HG03108 (cell line): ENCODE measurements around the gene TNS1.

Source experiments
- ATAC-seq: cut with Tn5 transposase; IDR thresholded peaks from one replicate; pipeline ENCODE4 v1.9.1; 2021; ENCODE audit warnings: moderate library complexity; ENCODE audit not compliant: unreplicated experiment

Gene TNS1

GRCh38 chr2:217853961-217854360 lies 148.8 kb downstream of the TNS1 start:
- ATAC-seq, result no peak

DNA sequence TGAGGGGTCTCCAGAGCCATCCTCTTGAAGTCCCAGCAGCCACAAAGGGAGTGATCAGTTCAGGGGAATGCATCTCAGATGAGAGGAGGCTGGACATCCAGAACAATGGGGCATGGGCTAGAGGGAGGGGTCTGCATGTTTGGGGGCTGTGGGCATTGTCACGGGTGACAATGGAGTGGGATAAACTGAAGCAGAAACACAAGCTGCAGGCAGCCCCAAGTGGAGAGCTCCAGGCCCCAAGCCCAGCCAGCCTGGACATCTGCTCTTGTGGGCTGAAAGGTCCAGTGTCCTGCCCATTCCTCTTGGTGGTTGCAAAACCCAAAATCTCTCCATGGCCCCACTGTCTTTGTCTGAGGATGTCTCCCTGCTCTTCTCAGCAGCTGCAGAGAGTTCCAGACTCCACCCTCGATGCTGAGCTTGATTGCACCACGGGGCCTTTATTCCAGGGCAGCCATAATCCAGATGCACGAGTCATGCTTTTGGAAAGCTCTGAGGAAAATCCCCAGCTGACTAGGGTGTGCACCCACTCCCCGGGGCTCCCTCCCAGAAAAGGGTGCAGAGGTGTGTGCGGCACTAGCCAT lies 149.4 kb downstream of the TNS1 start:
- ATAC-seq, result no peak

- no peak for ATAC-seq
These were observed 150.1 kb downstream of the TNS1 start for GRCh38 chr2:217852555-217853211.

DNA sequence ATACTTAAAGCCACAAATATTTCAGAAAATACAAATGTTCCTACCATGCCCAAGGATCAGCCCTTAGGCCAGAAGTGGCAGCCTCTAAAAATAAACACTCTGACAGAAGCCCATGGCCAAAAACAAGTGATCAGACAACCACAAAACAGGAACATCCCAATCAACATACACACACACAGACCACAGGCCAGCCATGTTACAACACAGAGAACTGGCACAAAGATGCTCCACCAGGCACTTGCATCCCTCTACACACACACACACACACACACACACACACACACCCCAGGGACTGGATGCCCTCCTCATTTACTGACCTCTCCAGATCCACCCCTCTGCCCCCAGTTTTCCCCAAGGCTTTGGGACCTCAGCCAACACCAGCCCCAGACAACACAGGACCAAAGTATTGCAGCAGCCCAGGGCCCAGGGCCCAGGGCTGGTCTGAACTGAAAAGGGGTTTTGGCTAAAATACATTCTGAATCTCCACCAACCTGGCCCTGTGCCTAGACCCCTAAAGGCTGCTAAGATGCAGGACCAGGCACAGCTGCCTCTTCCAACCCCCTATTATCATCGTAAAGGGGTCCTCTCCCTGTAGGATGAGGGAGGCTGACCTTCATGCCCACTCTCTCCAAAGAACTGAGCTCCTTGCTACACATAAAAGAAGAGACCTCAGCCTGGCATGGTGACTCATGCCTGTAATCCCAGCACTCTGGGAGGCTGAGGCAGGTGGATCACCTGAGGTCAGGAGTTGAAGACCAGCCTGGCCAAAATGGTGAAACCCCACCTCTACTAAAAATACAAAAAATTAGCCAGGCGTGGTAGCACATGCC lies 151.4 kb downstream of the TNS1 start:
- no peak for ATAC-seq

DNA sequence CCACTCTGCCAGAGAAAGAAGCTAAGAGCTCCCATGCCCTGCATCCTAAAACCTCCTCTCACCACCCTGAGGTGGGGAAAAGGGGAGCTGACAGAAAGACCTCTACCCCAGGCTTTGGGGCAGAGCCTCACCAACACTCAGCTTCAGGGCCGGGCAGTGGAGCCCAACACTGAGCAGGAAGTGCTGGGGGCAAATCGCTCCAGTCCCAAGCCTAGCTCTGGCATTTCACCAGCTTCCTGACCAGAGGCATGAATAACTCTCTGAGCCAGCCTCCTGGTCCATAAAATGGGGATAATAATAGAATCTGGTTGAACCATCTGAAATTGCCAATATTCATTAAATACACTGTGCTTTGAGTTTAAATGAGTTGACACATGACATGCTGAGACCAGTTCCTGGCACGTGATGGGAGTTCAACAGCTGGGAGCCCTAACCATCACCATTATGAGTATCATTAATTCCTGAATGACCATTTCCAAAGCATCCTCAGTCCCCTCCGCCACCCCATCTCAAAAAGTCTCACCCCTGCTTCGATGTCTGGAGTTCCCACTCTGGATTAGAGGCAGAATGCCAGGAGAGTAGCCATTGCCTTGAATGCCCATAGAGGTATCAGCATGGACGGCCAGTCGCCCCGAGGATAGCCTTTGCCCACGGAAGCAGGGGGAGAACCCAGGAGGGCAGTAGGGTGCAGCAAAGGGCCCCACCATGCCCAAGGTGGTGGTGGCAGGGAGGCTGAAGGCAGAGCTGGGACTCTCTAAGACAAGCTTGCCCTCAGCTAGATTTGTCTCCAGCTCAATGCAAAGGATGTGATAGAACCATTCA lies 153.4 kb downstream of the TNS1 start:
- ATAC-seq, result no peak

DNA sequence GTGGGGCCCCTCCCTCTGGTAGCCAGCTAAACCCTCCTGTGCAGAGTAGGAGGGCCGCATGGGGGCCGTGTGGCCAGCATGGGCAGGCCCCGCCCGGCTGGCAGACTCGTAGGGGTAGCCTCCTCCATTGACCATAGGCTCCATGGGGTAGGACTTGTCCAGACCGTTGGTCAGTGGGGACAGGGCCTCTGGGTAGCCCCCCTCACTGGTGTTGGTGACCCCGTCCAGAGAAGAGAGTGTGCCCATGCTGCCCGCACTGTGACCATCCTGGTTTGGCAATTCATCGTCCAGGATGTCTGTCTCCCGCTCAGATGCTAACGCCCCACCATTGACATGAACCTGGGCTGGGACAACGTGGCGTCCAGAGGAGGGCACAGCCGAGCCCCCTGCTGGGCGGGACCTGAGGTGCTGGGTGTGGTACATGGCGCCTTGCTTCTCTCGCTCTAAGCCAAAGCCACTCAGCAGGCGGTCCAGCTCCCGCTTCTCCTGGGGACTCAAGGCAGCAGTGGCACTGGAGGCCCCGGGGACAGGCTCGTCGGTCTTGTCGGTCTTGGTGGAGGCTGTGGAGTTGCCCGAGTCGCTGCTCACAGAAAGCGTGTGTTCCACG lies 154.3 kb downstream of the TNS1 start:
- ATAC-seq, result no peak

- ATAC-seq, result no peak
These were observed 155.0 kb downstream of the TNS1 start for GRCh38 chr2:217847552-217848350.

DNA sequence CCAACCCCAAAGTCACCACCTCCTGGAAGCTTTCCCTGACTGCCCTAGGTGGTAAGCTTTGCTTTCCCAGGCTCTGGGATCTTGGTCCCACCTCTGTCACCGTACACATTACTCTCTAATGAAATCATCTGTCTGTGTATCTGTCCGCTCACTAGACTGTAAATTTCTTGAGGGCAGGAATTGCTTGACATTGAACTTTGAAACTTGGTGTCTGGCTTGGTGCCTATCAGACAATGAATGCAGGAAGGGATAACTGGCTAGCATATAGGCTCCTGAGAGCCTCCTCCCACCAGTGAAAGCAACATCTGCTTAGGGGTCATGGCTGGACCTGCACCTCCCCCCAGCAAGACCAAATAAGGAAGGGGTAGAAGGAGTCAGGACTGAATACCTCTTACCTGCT lies 155.7 kb downstream of the TNS1 start:
- no peak for ATAC-seq

- ATAC-seq, result no peak
These were observed 156.5 kb downstream of the TNS1 start for GRCh38 chr2:217846321-217846743.

GRCh38 chr2:217845301-217845700 lies 157.5 kb downstream of the TNS1 start:
- no peak for ATAC-seq

- no peak for ATAC-seq
These were observed 158.1 kb downstream of the TNS1 start for GRCh38 chr2:217844696-217845095.

DNA sequence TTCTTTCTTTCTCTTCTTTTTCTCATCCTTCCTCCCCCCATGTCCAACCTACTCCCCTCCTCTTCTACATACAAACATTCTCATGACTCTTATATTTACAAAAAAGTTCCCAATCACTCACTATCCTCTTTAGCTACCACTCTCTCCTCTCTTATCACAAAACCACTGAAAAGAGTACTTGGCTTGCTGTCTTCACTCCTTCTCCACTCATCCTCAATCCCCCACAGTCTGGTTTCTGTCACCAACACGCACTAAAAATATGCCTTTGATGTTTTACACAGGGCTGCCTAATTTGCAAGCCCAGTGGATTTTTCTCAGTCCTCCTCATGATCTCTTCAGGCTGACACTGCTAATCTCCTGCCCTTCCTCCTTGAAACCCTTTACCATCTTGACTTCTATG lies 159.5 kb downstream of the TNS1 start:
- ATAC-seq, result no peak

DNA sequence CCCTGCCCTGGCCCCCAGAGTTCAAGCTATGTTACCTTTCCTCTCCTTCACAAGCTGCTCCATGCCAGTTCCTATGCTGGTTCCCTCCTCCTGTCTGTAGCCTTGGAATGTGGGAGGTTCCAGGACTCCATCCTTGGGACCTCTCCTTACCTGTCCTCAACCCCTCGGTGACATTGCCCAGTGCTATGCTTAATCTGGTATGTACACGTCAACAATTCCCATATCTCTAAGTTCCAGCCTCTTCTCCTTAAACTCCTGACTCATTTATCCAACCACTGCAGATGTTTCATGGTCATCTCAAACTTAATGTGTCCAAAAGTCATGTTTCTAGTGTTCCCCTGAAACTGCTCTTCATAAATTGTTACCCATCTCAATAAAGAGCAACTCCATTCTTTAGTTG lies 160.8 kb downstream of the TNS1 start:
- ATAC-seq, result no peak

DNA sequence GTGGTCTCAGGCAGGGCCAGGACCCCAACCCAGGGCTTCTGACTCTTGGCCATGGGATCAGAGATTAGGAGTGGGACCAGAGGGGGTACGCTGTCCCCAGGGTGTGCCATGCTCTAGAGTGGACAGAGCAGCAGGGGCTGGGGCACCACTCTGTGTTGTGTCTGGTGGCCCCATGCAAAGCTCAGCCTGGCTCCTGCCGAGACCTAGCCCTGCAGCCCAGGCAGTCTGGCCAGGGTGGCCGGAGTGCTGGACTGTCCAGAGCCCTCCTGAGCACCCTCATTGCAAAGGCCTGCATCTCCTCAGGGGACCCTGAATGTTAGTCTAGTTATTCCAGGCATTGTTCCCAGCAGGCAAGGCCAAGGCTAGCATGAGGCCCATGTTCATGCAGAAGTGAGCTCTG lies 162.3 kb downstream of the TNS1 start:
- no peak for ATAC-seq

DNA sequence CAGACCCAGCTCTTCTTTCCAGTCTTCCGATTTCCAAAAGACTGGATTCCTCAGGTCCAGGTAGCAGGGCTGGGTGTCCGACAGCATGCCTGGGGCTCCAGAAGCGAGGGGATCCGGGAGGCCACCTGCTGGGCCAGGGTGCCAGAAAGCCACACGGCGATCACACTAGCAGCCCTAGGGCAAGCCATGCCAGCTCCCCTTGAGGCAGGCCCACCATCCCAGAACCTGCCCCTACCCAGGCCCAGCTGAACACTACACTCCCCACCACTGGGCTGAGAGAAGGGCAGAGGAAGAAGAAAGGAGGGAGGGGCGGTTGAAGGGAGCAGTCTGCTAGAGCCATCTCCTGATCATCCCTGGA lies 163.1 kb downstream of the TNS1 start:
- no peak for ATAC-seq

- no peak for ATAC-seq
These were observed 163.6 kb downstream of the TNS1 start for GRCh38 chr2:217839073-217839749.

DNA sequence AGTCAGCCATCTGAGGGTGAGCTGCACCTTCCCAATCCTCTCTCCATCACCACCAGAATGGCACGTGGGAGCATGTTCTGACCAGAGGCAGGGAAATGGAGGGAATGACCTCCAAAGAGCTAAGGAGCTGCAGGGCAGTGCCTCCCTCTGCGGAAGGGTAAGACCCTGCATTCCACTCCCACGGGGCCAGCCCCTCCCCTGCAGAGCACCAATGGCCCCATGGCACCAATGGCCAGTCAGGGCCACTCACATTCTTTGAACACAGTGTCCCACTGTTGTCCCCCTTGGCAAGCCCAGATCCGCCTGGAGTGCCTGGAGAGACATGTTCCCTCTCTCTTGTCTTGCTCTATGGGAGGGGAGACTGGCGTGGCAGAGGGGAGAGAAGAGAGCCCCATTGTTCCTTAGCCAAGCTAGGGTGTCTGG lies 164.4 kb downstream of the TNS1 start:
- ATAC-seq, result no peak

DNA sequence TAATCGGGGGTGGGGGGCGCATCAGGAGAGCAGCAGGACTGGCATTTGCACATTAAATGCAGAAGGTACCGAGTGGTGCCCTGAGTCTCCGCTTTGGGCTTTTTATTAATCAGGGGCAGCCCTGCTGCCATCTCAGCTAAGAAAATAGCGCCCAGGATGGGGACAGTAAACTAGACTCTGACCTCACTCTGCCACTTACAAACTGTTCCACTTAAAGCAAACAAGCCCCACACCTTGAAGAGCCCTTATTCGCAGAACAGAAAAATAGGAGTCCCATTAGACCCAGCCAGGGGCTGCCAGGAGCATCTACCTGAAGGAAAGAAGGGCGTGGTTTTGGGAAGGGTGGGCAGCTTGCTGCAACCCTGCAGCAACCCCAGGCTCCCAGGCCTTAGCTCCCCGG lies 165.3 kb downstream of the TNS1 start:
- no peak for ATAC-seq

- ATAC-seq, result no peak
These were observed 165.8 kb downstream of the TNS1 start for GRCh38 chr2:217836901-217837491.
